SIG-M5 treated with dmso at 0.1 percent for 504 hours (cell line): ENCODE results near the gene FBXO28.

ENCODE experiments used
- DNase-seq: peaks from one replicate; lab custom pipeline; 2025; ENCODE audit not compliant: unreplicated experiment; lab: John Stamatoyannopoulos, UW

Gene FBXO28, protein sequence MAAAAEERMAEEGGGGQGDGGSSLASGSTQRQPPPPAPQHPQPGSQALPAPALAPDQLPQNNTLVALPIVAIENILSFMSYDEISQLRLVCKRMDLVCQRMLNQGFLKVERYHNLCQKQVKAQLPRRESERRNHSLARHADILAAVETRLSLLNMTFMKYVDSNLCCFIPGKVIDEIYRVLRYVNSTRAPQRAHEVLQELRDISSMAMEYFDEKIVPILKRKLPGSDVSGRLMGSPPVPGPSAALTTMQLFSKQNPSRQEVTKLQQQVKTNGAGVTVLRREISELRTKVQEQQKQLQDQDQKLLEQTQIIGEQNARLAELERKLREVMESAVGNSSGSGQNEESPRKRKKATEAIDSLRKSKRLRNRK

DNA sequence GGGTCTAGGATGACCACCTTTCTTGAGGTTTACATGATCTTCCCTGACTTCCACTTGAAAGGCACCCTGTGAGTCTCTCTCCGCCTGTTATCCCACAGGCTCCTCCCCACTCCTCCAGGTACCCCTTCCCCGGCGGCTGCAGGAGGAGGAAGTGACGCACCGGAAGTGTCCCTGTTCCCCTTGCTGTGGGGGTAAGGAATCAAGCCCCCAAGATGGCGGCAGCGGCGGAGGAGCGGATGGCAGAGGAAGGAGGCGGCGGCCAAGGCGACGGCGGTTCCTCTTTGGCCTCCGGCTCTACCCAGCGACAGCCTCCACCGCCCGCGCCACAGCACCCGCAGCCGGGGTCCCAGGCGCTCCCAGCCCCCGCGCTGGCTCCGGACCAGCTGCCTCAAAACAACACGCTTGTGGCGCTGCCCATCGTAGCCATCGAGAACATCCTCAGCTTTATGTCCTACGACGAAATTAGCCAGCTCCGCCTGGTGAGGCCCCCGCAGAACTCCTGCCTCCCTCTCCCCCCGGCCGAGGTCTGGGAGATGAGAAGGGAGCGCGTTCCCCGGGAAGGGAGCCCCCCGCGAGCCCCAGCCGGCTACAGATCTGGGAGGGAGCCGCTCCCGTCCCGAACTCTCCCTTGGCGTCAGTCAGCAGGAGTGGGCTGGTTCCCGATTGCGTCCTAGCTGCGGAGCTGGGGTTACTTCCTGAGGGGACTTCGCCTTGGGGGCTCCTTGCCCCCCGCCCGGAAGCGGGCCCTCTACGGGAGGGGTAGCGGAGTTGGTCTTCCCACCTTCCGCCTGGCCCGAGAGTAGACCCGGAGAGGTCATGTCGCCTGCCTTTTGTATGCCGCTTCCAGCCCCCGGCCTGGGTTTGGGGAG is at the start of gene FBXO28:
Gene FBXO28, plus strand, starts transcription at position 194 of the 869 bp plus-strand sequence. Its CDS starts 19 bp downstream, at position 213.
- peak; percentile 98 for DNase-seq

DNA sequence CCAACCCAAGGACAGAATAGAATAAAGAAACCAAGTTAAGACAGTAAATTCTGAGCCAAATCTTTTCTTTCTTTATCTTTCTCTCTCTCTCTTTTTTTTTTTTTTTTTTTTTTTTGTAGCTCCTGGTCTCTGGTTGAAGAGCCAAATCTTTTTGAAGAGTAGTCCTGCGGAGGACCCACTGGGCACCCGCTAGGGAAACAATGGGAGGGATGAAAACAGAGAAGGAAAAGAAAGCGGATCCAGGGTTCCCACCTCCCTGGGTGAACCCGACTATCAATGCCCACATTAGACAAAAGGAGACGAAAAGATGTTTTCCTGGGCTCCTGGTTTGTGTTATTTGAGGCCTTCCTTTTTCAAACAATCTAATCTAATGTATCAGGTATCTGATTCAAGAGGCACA is 49.8 kb upstream of the FBXO28 start:
- DNase-seq = no peak

DNA sequence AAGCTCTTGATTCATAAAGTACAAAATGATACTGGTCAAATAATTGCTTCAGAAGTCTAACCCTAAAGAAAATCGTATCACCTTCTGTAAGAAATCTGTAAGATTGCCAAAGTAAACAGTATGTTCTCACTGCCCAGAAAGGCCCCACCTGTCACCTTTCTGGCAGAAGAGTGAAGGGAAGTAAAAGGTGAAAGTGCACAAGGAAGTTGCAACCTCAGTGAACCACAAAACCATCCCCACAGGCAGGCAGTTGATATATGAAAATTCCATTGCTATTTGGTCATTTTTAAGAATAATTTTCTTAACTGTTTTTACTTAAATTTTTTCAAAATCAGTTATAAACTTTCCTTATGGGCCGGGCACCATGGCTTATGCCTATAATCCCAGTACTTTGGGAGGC is 48.5 kb upstream of the FBXO28 start:
- DNase-seq = no peak

DNA sequence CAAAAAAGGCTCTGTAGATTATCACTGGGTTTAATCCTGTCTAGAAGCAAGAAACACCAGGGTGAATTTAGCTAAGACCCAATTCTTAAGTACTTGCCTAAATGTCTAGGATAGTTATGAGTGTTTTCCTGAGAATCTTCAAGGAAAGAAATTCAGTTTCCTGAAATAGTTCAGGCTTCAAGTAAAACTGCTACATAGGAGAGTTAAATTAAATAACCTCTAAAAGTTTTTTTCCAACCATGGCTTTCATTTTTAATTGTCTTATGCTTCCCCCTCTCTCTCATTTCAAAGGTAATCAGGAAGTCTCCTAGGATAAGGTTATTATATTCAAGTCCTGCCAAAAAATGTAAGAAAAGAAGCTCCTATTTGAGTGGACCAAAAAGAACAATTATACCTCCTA is 46.7 kb upstream of the FBXO28 start:
- DNase-seq = no peak

DNA sequence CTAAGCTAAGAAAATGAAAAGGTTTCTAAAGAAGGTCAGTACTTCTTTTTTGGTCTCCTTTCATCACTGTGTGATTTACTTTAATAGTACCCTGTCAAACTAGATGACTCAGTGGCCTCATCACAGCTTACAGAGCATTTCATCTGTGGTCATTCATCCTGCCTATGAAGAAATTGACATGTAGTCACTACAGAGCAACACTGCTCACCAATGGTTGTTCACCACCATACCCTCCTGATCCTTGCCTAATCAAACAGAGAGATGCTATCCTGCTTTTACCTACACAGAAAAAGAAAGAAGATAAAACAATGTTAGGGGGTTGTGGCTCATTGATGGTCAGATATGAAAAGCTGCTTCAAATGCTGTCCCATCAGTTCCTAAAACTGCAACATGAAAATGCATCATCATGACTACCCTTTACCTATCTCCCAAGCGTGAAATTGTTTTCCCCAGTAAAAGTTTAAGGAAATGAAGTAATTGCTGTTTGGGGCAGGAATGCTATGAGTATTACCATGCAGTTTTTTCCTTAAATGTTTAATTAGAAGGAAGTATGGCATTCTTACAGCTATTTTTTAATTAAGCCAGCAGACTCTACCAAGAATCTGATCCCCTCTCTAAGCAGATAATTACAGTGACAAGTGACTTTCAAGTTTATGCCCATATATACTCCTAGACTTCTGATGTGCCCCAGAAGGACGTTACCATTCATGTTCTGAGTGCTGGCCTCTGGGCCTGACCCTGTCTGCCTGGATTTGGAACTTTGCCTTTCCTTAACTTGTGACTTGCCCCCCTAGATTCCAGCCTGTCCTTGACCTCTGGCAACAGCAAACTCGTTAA is 46.1 kb upstream of the FBXO28 start:
- peak; percentile 46 for DNase-seq

DNA sequence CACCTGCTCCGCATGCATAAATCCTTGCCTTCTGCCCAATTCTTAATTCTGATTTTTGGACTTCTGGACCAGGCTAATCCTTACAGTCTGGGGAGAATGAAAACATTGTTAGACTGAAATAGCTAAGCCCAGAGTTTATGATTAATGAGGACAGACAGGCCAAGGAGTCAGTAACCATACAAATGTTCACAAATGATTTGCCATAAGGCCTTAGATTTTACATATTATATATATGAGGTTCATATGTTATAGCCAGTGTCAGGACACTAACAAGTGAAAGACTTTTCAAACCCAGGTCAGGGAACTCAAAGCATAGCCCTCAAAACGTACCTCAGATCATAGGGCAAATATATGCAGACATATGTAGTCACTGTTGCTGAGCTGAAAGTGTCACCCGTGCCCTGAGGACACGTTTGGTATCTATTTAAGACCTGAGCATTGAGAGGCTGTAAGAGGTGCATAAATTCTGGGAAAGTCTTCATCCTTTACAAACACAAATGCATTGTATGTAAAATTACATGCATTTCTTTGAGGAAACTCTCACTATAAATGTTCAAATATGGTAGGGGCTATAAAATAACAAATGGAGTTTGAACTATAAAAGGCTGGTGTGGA is 45.3 kb upstream of the FBXO28 start:
- DNase-seq = no peak

DNA sequence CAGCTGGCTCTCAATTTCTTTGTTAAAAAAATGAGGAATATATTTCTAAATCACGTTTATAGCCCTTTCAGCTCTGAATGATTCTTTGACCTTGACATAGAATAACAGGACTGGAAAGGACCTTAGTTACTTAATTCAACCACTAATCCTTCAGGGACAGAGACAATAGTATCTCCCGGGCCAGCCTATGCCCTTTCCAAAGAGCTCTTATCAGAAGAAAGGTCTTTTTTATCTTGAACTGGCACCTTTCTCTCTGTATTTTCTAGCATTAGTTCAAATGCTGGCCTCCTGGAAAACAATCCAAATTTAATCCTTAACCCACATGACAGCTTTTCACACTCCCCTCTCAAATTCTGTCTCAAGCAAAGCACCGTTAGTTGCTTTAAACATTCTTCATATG is 44.8 kb upstream of the FBXO28 start:
- DNase-seq = no peak

DNA sequence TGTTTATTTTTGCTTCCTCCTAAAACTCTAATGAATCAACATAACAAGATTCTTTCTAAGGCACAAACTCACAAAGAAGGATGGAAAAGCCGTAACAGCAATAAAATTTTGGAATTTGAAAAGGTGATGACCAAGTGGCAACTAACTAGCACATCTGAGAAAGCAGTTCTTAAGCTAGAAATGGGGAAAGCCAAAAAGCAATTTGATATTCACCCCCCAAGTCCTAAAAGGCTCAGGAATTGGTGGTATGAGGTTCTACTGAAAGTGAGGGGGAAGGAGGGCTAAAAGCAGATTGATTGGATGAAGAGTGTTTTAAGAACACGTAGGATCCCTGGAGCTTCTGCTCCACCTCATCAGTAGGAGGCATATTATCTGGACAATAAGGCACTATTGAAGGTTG is 43.4 kb upstream of the FBXO28 start:
- no peak for DNase-seq

DNA sequence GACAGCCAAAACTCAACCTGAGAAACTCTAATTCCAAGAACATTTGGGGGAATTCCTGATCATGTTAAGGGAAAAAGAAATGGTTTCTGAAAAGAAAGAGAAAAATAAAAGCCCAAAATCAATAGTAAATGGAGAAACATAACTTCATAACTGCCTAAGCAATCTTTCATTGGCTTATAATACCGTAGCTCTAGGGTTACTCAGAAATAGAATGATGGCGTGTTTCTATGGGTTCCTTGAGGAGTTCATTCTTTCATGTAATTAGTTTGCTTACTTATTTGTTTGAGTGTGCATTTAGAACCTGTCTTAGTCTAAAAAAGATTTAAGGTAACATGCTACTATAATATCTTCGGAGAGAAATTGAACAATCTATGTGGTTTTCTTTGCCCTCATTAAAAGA is 37.5 kb upstream of the FBXO28 start:
- DNase-seq = no peak

DNA sequence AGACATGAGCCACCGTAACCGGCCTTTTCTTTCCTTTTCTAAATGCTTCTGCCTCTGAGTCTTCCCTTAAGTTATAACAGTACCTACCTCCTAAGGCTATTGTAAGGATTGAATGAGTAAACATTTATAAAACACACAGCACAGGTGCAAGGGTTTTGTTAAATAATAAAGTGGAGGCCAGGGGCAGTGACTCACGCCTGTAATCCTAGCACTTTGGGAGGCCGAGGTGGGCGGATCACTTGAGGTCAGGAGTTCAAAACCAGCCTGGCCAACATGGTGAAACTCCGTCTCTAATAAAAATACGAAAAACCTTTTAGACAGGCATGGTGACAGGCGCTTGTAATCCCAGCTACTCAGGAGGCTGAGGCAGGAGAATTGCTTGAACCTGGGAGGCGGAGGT is 34.3 kb upstream of the FBXO28 start:
- DNase-seq = peak; percentile 11

DNA sequence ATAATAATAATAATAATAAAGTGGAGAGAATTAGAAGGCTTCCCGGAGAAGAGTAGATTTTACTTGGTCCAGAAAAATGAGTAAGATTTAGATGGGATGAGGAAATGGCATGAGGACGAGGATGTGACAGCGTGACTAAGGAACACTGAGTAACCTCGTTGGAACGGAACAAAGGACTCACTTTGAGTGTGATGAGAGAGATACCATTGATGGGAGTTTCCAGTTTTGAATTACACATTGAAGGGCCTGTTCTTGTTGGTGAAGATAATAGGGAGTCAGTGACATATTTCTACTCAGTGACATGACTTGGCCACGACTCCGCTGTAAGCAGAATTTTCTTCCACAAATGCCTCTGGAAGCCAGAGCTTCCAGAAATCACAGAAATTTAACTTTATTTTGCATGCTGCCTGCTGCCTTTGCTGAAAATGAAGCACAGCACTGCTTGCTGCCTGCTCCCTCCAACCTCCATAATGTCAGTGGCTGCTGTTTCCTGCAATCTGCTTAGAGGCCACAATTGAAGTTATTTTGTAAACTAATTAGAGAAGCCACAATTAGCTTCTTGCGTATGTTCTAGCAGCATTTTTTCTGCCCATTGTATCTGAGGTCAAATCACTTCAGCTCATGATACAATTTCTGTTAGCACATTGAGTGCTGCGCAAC is 33.7 kb upstream of the FBXO28 start:
- no peak for DNase-seq

DNA sequence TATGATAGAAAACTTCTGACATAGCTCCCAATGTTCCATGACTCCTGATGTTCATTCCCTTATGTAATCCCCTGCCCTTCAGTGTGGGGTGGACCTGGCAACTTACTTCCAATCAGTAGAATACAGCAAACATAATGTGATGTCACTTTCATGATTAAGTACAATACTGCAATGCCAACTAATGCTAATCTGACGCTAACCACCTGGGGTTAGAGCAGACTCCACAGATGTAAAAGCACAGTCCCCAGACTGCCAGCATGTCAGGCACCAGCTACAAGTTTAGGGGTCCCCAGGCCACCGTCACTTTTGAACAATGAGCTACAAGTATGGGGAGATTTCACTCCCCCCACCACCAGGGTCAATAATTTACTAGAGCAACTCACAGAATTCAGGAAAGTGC is 32.3 kb upstream of the FBXO28 start:
- no peak for DNase-seq

DNA sequence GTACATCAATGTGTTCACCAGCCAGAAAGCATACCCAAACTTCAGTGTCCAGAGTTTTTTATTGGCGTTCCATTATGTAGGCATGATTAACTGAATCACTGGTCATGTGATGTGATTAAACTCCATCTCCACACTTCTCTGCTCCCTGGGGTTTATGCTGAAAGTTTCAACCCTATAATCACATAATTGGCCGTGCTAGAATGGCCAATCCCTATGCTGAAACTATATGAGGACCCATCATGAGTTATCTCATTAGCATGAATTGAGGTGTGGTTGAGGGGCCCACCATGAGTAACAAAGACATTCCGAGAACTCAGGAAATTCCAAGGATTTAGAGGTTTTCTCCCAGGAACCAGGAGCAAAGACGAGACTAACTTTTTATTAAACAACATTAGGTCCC is 31.8 kb upstream of the FBXO28 start:
- no peak for DNase-seq

DNA sequence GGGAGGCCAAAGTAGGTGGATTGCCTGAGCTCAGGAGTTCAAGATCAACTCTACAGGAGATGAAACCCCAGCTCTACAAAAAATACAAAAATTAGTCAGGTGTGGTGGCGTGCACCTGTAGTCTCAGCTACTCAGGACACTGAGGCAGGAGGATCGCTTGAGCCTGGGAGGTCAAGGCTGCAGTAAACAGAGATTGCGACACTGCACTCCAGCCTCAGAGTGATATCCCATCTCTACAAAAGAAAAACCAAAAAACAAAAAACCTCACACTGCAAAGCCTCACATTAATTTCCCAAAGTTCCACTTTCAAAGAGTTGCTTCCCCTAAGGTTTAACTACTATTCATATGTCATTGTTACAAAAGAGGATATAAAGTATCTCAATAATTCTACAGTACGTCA is 29.0 kb upstream of the FBXO28 start:
- no peak for DNase-seq

DNA sequence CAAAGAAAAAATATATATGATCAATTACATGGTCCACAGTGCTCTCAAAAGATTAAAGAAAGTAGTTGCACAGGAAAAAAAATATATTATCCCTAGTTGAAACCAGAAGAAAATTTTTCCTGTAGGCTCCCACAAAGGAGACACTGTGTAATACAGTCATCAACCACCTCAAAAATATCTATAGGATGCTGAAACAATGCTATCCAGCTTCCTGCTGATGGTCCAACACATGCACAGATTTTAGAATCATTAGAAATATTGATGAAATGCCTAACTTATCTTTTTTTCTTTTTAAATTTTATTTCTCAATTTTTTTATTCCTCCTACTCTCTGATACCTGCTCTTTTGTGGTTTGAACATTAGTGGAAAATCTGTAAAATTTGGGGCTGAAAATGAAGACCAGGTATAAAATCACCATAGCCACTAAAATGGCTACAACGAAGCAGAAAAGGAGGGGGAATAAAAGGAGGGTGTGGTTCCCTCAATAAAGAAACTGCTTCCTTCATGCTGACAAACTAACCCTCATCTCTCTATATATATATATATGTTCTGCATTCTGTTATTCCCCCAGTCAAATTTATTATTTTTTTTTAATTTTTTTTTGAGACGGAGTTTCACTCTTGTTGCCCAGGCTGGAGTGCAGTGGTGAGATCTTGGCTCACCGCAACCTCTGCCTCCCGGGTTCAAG is 28.3 kb upstream of the FBXO28 start:
- DNase-seq = no peak

DNA sequence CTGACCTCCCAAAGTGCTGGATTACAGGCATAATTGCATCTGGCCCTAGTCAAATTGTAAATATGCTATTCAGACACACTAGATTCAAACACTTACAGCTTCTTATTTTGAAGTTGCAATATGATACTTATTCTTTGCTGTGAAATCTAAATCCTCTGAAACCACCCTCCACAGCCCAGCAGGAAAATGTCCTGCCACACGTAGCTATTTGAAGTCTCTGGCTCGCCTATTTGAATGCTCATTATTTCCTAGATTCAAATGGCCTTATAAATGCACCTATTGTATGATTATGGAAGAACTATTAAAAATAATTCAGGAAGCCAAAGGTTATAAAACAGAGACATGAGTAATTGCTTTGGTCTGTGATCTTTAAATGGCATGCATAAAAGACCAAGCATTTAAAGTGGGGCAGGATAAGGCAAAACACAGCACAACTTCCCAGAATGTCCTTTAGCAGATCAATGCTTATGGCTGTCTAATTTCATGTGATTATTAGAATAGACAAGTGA is 26.6 kb upstream of the FBXO28 start:
- no peak for DNase-seq

DNA sequence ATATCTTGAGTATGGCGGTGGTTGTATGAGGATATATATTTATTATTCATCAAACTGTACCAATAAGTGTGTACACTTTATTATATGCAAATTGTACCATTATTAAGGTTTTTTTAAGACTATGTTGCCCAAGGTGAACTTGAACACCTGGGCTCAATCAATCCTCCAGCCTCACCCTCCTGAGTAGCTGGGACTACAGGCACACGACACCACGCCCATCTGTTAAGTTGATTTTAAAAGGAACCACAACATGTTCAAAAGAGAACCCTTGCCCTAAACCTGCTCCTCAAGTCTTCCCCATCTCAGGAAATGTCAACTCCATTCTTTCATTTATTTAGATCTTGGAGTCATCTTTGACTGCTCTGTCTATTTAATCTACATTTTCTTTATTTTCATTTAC is 24.3 kb upstream of the FBXO28 start:
- DNase-seq = no peak

DNA sequence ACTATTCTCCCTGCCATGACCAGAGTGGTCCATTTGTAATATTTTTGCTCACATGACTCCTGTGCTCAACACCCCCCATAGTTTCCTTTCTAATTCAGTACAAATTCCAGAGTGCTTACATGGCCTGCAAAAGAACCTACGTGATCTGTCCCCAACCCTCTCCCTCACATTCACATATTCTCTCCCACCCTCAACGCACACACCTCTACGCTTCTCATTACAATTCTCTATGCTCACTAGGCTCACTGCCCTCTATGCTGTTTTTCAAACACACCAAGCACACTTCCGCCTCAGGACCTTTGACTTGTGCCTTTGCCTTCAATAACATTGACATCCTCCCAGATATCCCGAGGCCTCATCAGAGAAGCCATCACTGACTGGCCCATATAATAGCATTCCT is 23.8 kb upstream of the FBXO28 start:
- DNase-seq = no peak

DNA sequence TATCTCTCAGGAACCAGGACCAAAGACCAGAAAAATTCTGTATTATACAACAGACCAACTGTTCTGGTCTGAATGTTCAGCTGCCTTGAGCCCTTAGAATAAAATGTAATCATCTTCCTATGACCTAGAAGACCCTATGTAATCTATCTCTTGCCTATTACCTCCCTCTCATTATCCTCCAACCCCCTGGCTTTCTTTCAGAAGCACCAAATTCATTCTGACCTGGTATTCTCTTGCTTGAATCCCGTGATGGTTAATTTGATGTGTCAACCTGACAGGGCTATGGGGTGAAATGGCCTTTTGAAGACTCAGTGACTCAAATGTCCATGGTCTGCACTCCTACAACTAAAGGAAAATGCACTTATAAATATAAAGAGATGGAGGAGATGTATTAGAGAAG is 21.8 kb upstream of the FBXO28 start:
- DNase-seq = no peak

DNA sequence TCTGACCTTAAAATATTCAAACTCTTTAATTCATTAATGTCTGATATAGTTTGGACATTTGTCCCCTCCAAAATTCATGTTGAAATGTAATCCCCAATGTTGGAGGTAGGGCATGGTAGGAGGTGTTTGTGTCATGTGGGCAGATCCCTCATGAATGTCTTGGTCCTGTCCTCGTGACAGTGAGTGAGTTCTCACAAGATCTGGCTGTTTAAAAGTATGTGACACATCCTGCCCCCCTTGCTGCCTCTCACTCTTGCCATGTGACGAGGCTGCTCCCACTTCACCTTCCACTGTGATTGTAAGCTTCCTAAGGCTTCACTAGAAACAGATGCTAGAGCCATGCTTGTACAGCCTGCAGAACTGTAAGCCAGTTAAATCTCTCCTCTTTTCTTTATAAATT is 21.3 kb upstream of the FBXO28 start:
- DNase-seq = no peak
